Neuronal stem cell (in vitro differentiated cells): ENCODE data around the gene HOXA7.

Experiments used
- DNase-seq: peaks from one replicate; pipeline ENCODE4 v3.0.0-alpha.2; 2013; ENCODE audit warnings: low spot score
- H2AFZ ChIP-seq: one replicate; pipeline ENCODE4 v1.6.1; 2013; ENCODE audit warnings: mild to moderate bottlenecking, low read length, inconsistent platforms
- H2AK5ac ChIP-seq: 2 replicates; pipeline ENCODE4 v1.6.1; 2013; ENCODE audit warnings: low read depth, mild to moderate bottlenecking, inconsistent platforms, low read length, moderate library complexity, mixed read lengths
- H2BK120ac ChIP-seq: 2 replicates; pipeline ENCODE4 v1.6.1; 2013; ENCODE audit warnings: low read depth, mild to moderate bottlenecking, inconsistent platforms, low read length, moderate library complexity, mixed read lengths
- H2BK12ac ChIP-seq: one replicate; pipeline ENCODE4 v1.6.1; 2013; ENCODE audit warnings: low read length, inconsistent platforms
- H2BK15ac ChIP-seq: 2 replicates; pipeline ENCODE4 v1.6.1; 2013; ENCODE audit warnings: mild to moderate bottlenecking, low read length, inconsistent platforms, mixed read lengths
- H2BK5ac ChIP-seq: one replicate; pipeline ENCODE4 v1.6.1; 2013; ENCODE audit warnings: inconsistent platforms, mild to moderate bottlenecking, low read length, moderate library complexity
- H3K14ac ChIP-seq: one replicate; pipeline ENCODE4 v1.6.1; 2013; ENCODE audit warnings: low read length, inconsistent platforms
- H3K18ac ChIP-seq: 2 replicates; pipeline ENCODE4 v1.6.1; 2013; ENCODE audit warnings: low read length, inconsistent platforms
- H3K23ac ChIP-seq: 2 replicates; pipeline ENCODE4 v1.6.1; 2013; ENCODE audit warnings: low read depth, mild to moderate bottlenecking, mixed read lengths, low read length, inconsistent platforms; ENCODE audit not compliant: poor library complexity
- H3K27ac ChIP-seq: replicated peaks from 3 replicates; pipeline ENCODE4 v1.5.1; 2013; ENCODE audit warnings: low read length, inconsistent platforms
- H3K27me3 ChIP-seq, 3 experiments: 2 replicates each; pipeline ENCODE4 v1.6.1; 2013; ENCODE audit warnings: low read length in 3 of 3, mild to moderate bottlenecking in 2 of 3, inconsistent platforms in 1 of 3, low read depth in 1 of 3, mixed read lengths in 1 of 3, moderate library complexity in 1 of 3; ENCODE audit not compliant: control insufficient read depth in 3 of 3, insufficient read depth in 3 of 3
- H3K36me3 ChIP-seq, 2 donors: replicated peaks in 1 of 2; 2 replicates each; pipeline ENCODE4 v1.6.1; 2013; ENCODE audit warnings: low read length in 2 of 2; ENCODE audit not compliant: control insufficient read depth in 2 of 2, insufficient read depth in 2 of 2
- H3K4ac ChIP-seq: 2 replicates; pipeline ENCODE4 v1.6.1; 2013; ENCODE audit warnings: inconsistent platforms, mild to moderate bottlenecking, low read length, moderate library complexity
- H3K4me1 ChIP-seq, 2 donors: 1 replicate in 1 of 2; 2 replicates in 1 of 2; pipeline ENCODE4 v1.6.1; 2013; ENCODE audit warnings: low read length in 2 of 2, low read depth in 1 of 2; ENCODE audit not compliant: control insufficient read depth in 2 of 2, insufficient read depth in 1 of 2
- H3K4me2 ChIP-seq: one replicate; pipeline ENCODE4 v1.6.1; 2013; ENCODE audit warnings: mild to moderate bottlenecking, low read length, inconsistent platforms; ENCODE audit not compliant: insufficient read depth, poor library complexity, severe bottlenecking
- H3K4me3 ChIP-seq, 2 donors: 2 replicates each; pipeline ENCODE4 v1.5.1; 2013; ENCODE audit warnings: low read length in 2 of 2, mild to moderate bottlenecking in 2 of 2, inconsistent platforms in 1 of 2, moderate library complexity in 1 of 2
- H3K79me1 ChIP-seq: one replicate; pipeline ENCODE4 v1.6.1; 2013; ENCODE audit warnings: low read depth, mild to moderate bottlenecking, inconsistent platforms, low read length, moderate library complexity
- H3K9ac ChIP-seq: one replicate; pipeline ENCODE4 v1.6.1; 2013; ENCODE audit warnings: mild to moderate bottlenecking, low read depth, low read length, inconsistent platforms; ENCODE audit not compliant: poor library complexity
- H3K9me3 ChIP-seq, 2 donors: replicated peaks in 1 of 2; 2 replicates each; pipeline versions ENCODE3 to v1.6.1; 2013; ENCODE audit warnings: low read length in 2 of 2, mild to moderate bottlenecking in 2 of 2, inconsistent platforms in 1 of 2, low read depth in 1 of 2, mixed read lengths in 1 of 2, moderate library complexity in 1 of 2; ENCODE audit not compliant: control insufficient read depth in 2 of 2, insufficient read depth in 1 of 2
- H4K8ac ChIP-seq: one replicate; pipeline ENCODE4 v1.6.1; 2013; ENCODE audit warnings: low read depth, mild to moderate bottlenecking, inconsistent platforms, low read length, moderate library complexity
- H4K91ac ChIP-seq: one replicate; pipeline ENCODE4 v1.6.1; 2013; ENCODE audit warnings: low read length, low read depth, mild to moderate bottlenecking, inconsistent platforms; ENCODE audit not compliant: poor library complexity
- WGBS, 2 donors: extraction: QIAGEN DNeasy Blood & Tissue Kit; methylation state at CpG; one replicate each; pipeline ENCODE4 v1.1.7; 2013; ENCODE audit warnings: missing lambda C conversion rate in 2 of 2, mixed read lengths in 1 of 2; ENCODE audit not compliant: insufficient read length in 2 of 2, insufficient replicate concordance in 1 of 2; ENCODE audit errors: extremely low coverage in 2 of 2; 5-methylcytosine and 5-hydroxymethylcytosine counted together

HOXA7 gene

GRCh38 chr7:27112955-27113949 is 43.2 kb downstream of the HOXA7 start:
- Histone ChIP-seq H3K27me3 (peaks cover 65 to 95% (median 92%) of the 10 kb centered on the region in 3 experiments), H3K27ac (no peak overlapping the region)

GRCh38 chr7:27112361-27112760 is 44.1 kb downstream of the HOXA7 start:
- no CpG with 5 or more reads among the region's 4 CpGs for WGBS, 2 donors
- Histone ChIP-seq H3K9ac (no peak overlapping the region), H3K79me1 (no peaks in the 10 kb centered on the region), H3K36me3 (no peaks in the 10 kb centered on the region), H2BK15ac (no peak overlapping the region), H3K4me2 (no peak overlapping the region), H3K27ac (no peak overlapping the region), H2BK5ac (no peak overlapping the region), H3K14ac (no peak overlapping the region), H3K23ac (no peak overlapping the region), H2AK5ac (no peak overlapping the region), H3K4me3 (no peak overlapping the region), H2BK120ac (no peak overlapping the region), H3K27me3 (peaks cover 69 to 95% (median 92%) of the 10 kb centered on the region in 3 experiments), H3K18ac (no peak overlapping the region), H3K9me3 (peaks cover 3 to 4% of the 10 kb centered on the region in 2 donors), H3K4ac (no peak overlapping the region), H2AFZ (no peak overlapping the region), H2BK12ac (no peak overlapping the region), H3K4me1 (no peaks in the 10 kb centered on the region), H4K91ac (no peak overlapping the region), H4K8ac (no peak overlapping the region)
- DNase-seq: no peak

More at GRCh38 chr7:27112955-27113949, 43.2 kb downstream of the HOXA7 start:
- DNase-seq: no peak
- Histone ChIP-seq H3K18ac (no peak overlapping the region), H3K4ac (no peak overlapping the region), H2AK5ac (no peak overlapping the region), H4K91ac (no peak overlapping the region), H3K14ac (no peak overlapping the region), H2BK12ac (no peak overlapping the region), H4K8ac (no peak overlapping the region), H3K4me2 (no peak overlapping the region), H3K4me1 (no peaks in the 10 kb centered on the region), H3K4me3 (no peak overlapping the region), H3K9me3 (peaks cover 3 to 4% of the 10 kb centered on the region in 2 donors), H2BK5ac (no peak overlapping the region), H3K36me3 (no peaks in the 10 kb centered on the region), H2BK120ac (no peak overlapping the region), H2BK15ac (no peak overlapping the region), H3K23ac (peak overlapping the region; percentile 82), H2AFZ (peak overlapping the region; percentile 82), H3K79me1 (no peaks in the 10 kb centered on the region), H3K9ac (no peak overlapping the region)
- WGBS, 2 donors: no CpG with 5 or more reads among the region's 57 CpGs

- H3K14ac ChIP-seq: no peak overlapping the region
- no peak overlapping the region for H2AK5ac ChIP-seq
- H4K91ac ChIP-seq: no peak overlapping the region
- no peak overlapping the region for H4K8ac ChIP-seq
- H3K18ac ChIP-seq: no peak overlapping the region
- no peaks in the 10 kb centered on the region for H3K4me1 ChIP-seq
- no peak overlapping the region for H3K4me2 ChIP-seq
- no peak overlapping the region for H2BK5ac ChIP-seq
- H3K4ac ChIP-seq: no peak overlapping the region
- H2BK120ac ChIP-seq: no peak overlapping the region
- H3K4me3 ChIP-seq: no peak overlapping the region
- H3K79me1 ChIP-seq: no peaks in the 10 kb centered on the region
- no peak overlapping the region for H2BK15ac ChIP-seq
- peaks cover 3 to 4% of the 10 kb centered on the region in 2 donors for H3K9me3 ChIP-seq
- DNase-seq: no peak
- H3K36me3 ChIP-seq: no peaks in the 10 kb centered on the region
- H3K9ac ChIP-seq: no peak overlapping the region
- H3K23ac ChIP-seq: no peak overlapping the region
- no peak overlapping the region for H2BK12ac ChIP-seq
- peaks cover 63 to 95% (median 88%) of the 10 kb centered on the region in 3 experiments for H3K27me3 ChIP-seq
- no peak overlapping the region for H3K27ac ChIP-seq
- WGBS, 2 donors: no CpG with 5 or more reads among the region's 4 CpGs
- H2AFZ ChIP-seq: no peak overlapping the region
Observed at GRCh38 chr7:27111751-27112277, 44.7 kb downstream of the HOXA7 start.
